WTC11 (cell line): Measurements from ENCODE around the gene SPNS2. TPM values are rescaled to one million over a fixed set of nuclear protein-coding genes. Genes with fewer than 3 reads are reported as not detected.

Experiments used
- ATAC-seq: fragments of 200-7000 bp; cut with Tn5 transposase; 2 replicates; pipeline ENCODE4 v1.10.0; 2021; ENCODE audit warnings: mild to moderate bottlenecking, moderate library complexity
- CTCF ChIA-PET: fragments of 300-600 bp; sonication (Branson Sonifier 250); formaldehyde crosslinking; loops from one replicate; lab custom pipeline; 2021; ENCODE audit warnings: antibody characterized with exemption; lab: Charles Lee
- POLR2A ChIA-PET: fragments of 350-600 bp; sonication (Branson Sonifier 250); formaldehyde crosslinking; loops from one replicate; lab custom pipeline; 2021; ENCODE audit warnings: antibody characterized with exemption; lab: Charles Lee
- DNase-seq: peaks from one replicate; pipeline ENCODE4 v3.0.0; 2021; ENCODE audit warnings: low spot score
- H3K27ac Mint-ChIP-seq: 2 replicates; pipeline ENCODE4 v1.8.0; 2021; ENCODE audit warnings: mixed read lengths
- H3K27me3 Mint-ChIP-seq: 2 replicates; pipeline ENCODE4 v1.8.0; 2021; ENCODE audit warnings: low read depth, mild to moderate bottlenecking, moderate library complexity, mixed read lengths
- H3K36me3 Mint-ChIP-seq: 2 replicates; pipeline ENCODE4 v1.8.0; 2021; ENCODE audit warnings: mixed read lengths
- H3K4me1 Mint-ChIP-seq: 2 replicates; pipeline ENCODE4 v1.8.0; 2022; ENCODE audit warnings: mixed read lengths
- H3K4me3 Mint-ChIP-seq: 2 replicates; pipeline ENCODE4 v1.8.0; 2021; ENCODE audit warnings: mild to moderate bottlenecking, moderate library complexity, mixed read lengths
- H3K9me3 Mint-ChIP-seq: 2 replicates; pipeline ENCODE4 v1.8.0; 2021; ENCODE audit warnings: mixed read lengths
- ATF1 ChIP-seq: sonication (generic); formaldehyde crosslinking; IDR thresholded peaks from 2 replicates; pipeline ENCODE4 v1.8.1; 2023; ENCODE audit warnings: mild to moderate bottlenecking, moderate library complexity, missing genetic modification reagents
- CREB1 ChIP-seq: sonication (generic); formaldehyde crosslinking; IDR thresholded peaks from 2 replicates; pipeline ENCODE4 v1.8.0; 2023; ENCODE audit warnings: mild to moderate bottlenecking, missing genetic modification reagents
- GRHL2 ChIP-seq: fragments of 250-450 bp; sonication (Bioruptor Pico); IDR thresholded peaks from 2 replicates; pipeline ENCODE4 v1.8.0; 2022; ENCODE audit warnings: mild to moderate bottlenecking, moderate library complexity; ENCODE audit not compliant: insufficient replicate concordance, severe bottlenecking
- JUN ChIP-seq: sonication (generic); formaldehyde crosslinking; IDR thresholded peaks from 2 replicates; pipeline ENCODE4 v1.8.0; 2023; ENCODE audit warnings: mild to moderate bottlenecking, missing genetic modification reagents
- MXD4 ChIP-seq: fragments of 250-450 bp; sonication (Bioruptor Pico); IDR thresholded peaks from 2 replicates; pipeline ENCODE4 v1.8.0; 2021; ENCODE audit warnings: mild to moderate bottlenecking, moderate library complexity, borderline replicate concordance
- NR2C2 ChIP-seq: sonication (generic); formaldehyde crosslinking; IDR thresholded peaks from 2 replicates; pipeline ENCODE4 v1.8.0; 2022; ENCODE audit warnings: mild to moderate bottlenecking, missing genetic modification reagents
- RORB ChIP-seq: fragments of 250-450 bp; sonication (Bioruptor Pico); IDR thresholded peaks from 2 replicates; pipeline ENCODE4 v1.9.0; 2021; ENCODE audit warnings: mild to moderate bottlenecking
- SMAD3 ChIP-seq: sonication (generic); formaldehyde crosslinking; IDR thresholded peaks from 2 replicates; pipeline ENCODE4 v1.8.0; 2022; ENCODE audit warnings: missing genetic modification reagents, mild to moderate bottlenecking, borderline replicate concordance
- ZNF263 ChIP-seq: sonication (generic); formaldehyde crosslinking; IDR thresholded peaks from 2 replicates; pipeline ENCODE4 v1.8.1; 2022; ENCODE audit warnings: low read depth, mild to moderate bottlenecking, moderate library complexity, missing genetic modification reagents
- ZNF317 ChIP-seq: sonication (generic); formaldehyde crosslinking; IDR thresholded peaks from 2 replicates; pipeline ENCODE4 v1.8.1; 2023; ENCODE audit warnings: low read depth, mild to moderate bottlenecking, moderate library complexity, missing genetic modification reagents, borderline replicate concordance
- total RNA-seq: library from RNA; stranded (reverse); gene quantifications from 3 replicates; pipeline ENCODE4 v1.2.3, GENCODE V29; 2021
- TF ChIP-seq, protein P1 (sequence below): sonication (generic); formaldehyde crosslinking; IDR thresholded peaks from 2 replicates; pipeline ENCODE4 v1.8.1; 2022; ENCODE audit warnings: mild to moderate bottlenecking, missing genetic modification reagents, moderate library complexity, borderline replicate concordance
- TF ChIP-seq, protein P2 (sequence below): fragments of 250-450 bp; sonication (Bioruptor Pico); IDR thresholded peaks from 2 replicates; pipeline ENCODE4 v1.9.0; 2021; ENCODE audit warnings: mild to moderate bottlenecking
- TF ChIP-seq, protein P3 (sequence below): sonication (generic); formaldehyde crosslinking; IDR thresholded peaks from 2 replicates; pipeline ENCODE4 v1.8.1; 2023; ENCODE audit warnings: mild to moderate bottlenecking, moderate library complexity, missing genetic modification reagents
- TF ChIP-seq, protein P4 (sequence below): fragments of 250-450 bp; sonication (Bioruptor Pico); conservative IDR thresholded peaks from 2 replicates; pipeline ENCODE4 v1.9.0; 2021; ENCODE audit warnings: mild to moderate bottlenecking
- TF ChIP-seq, protein P5 (sequence below): sonication (generic); formaldehyde crosslinking; IDR thresholded peaks from 2 replicates; pipeline ENCODE4 v1.8.1; 2023; ENCODE audit warnings: mild to moderate bottlenecking, missing genetic modification reagents, borderline replicate concordance
- TF ChIP-seq, protein P6 (sequence below): sonication (generic); formaldehyde crosslinking; IDR thresholded peaks from 2 replicates; pipeline ENCODE4 v1.8.0; 2023; ENCODE audit warnings: mild to moderate bottlenecking, missing genetic modification reagents

Gene SPNS2
- total RNA-seq, 1 experiment from 2014 or later: 0.87 TPM

DNA sequence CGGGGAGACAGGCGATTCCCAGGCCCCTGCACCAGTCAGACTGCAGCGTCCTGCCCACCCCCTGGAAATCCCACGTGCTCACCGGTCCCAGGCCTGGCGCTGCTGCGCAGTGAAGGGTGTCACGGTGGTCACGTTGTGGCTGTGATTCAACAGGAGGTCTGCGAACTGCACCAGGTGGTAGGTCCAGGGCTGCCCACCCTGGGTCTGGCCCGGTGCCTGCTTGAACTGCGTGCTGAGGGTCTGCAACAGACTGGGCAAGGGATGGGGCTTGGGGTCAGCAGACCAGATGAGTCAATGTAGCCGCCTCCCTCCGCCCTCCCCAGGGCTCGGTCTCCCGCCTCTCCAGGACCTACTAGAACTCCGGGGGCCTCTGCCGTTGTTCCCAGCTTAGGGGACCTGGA is 49.4 kb downstream of the SPNS2 start:
- Mint-ChIP-seq H3K27me3 (no peaks in the 10 kb centered on the region), H3K27ac (no peak overlapping the region)
- POLR2A ChIA-PET: no interaction called here
- TF ChIP-seq, protein P1, sequence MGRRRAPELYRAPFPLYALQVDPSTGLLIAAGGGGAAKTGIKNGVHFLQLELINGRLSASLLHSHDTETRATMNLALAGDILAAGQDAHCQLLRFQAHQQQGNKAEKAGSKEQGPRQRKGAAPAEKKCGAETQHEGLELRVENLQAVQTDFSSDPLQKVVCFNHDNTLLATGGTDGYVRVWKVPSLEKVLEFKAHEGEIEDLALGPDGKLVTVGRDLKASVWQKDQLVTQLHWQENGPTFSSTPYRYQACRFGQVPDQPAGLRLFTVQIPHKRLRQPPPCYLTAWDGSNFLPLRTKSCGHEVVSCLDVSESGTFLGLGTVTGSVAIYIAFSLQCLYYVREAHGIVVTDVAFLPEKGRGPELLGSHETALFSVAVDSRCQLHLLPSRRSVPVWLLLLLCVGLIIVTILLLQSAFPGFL (CRISPR knock-in tag): no peak
- TF ChIP-seq, protein P2, sequence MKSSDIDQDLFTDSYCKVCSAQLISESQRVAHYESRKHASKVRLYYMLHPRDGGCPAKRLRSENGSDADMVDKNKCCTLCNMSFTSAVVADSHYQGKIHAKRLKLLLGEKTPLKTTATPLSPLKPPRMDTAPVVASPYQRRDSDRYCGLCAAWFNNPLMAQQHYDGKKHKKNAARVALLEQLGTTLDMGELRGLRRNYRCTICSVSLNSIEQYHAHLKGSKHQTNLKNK (CRISPR knock-in tag): no peak
- TF ChIP-seq GRHL2 (CRISPR knock-in tag) (no peak), ZNF317 (CRISPR knock-in tag) (no peak), RORB (CRISPR knock-in tag) (no peak), ZNF263 (CRISPR knock-in tag) (no peak), SMAD3 (CRISPR knock-in tag) (no peak), CREB1 (CRISPR knock-in tag) (no peak), MXD4 (no peak), NR2C2 (CRISPR knock-in tag) (no peak), JUN (no peak), ATF1 (no peak)
- TF ChIP-seq, protein P3, sequence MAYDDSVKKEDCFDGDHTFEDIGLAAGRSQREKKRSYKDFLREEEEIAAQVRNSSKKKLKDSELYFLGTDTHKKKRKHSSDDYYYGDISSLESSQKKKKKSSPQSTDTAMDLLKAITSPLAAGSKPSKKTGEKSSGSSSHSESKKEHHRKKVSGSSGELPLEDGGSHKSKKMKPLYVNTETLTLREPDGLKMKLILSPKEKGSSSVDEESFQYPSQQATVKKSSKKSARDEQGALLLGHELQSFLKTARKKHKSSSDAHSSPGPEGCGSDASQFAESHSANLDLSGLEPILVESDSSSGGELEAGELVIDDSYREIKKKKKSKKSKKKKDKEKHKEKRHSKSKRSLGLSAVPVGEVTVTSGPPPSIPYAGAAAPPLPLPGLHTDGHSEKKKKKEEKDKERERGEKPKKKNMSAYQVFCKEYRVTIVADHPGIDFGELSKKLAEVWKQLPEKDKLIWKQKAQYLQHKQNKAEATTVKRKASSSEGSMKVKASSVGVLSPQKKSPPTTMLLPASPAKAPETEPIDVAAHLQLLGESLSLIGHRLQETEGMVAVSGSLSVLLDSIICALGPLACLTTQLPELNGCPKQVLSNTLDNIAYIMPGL: no peak
- TF ChIP-seq, protein P4, sequence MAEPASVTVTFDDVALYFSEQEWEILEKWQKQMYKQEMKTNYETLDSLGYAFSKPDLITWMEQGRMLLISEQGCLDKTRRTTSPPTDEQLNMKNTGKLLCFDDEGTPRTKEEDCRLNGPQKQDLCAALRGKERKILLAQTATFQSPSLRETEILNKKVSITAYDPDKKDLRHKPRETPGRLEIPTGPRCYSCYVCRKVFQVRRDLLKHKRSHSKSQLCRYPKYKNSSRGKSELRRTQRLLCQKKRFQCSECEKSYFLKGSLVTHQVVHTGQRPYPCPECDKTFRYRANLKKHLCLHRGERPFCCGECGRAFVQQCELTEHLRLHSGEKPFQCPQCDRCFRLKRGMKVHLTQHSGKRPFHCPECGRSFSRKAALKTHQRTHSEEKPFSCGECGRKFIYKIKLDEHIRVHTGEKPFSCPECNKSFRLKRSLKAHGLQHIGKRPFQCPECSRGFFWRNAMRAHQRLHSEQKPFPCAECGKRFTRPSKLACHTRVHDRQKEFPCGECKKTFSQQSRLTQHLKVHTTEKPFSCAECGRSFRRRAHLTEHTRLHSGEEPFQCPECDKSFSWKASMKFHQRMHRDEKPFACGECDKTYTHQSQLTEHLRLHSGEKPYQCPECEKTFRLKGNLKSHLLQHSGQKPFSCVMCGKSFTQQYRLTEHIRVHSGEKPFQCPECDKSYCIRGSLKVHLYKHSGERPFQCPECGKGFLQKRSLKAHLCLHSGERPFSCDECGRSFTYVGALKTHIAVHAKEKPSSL: no peak
- TF ChIP-seq, protein P5, sequence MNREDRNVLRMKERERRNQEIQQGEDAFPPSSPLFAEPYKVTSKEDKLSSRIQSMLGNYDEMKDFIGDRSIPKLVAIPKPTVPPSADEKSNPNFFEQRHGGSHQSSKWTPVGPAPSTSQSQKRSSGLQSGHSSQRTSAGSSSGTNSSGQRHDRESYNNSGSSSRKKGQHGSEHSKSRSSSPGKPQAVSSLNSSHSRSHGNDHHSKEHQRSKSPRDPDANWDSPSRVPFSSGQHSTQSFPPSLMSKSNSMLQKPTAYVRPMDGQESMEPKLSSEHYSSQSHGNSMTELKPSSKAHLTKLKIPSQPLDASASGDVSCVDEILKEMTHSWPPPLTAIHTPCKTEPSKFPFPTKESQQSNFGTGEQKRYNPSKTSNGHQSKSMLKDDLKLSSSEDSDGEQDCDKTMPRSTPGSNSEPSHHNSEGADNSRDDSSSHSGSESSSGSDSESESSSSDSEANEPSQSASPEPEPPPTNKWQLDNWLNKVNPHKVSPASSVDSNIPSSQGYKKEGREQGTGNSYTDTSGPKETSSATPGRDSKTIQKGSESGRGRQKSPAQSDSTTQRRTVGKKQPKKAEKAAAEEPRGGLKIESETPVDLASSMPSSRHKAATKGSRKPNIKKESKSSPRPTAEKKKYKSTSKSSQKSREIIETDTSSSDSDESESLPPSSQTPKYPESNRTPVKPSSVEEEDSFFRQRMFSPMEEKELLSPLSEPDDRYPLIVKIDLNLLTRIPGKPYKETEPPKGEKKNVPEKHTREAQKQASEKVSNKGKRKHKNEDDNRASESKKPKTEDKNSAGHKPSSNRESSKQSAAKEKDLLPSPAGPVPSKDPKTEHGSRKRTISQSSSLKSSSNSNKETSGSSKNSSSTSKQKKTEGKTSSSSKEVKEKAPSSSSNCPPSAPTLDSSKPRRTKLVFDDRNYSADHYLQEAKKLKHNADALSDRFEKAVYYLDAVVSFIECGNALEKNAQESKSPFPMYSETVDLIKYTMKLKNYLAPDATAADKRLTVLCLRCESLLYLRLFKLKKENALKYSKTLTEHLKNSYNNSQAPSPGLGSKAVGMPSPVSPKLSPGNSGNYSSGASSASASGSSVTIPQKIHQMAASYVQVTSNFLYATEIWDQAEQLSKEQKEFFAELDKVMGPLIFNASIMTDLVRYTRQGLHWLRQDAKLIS (CRISPR knock-in tag): no peak
- TF ChIP-seq, protein P6, sequence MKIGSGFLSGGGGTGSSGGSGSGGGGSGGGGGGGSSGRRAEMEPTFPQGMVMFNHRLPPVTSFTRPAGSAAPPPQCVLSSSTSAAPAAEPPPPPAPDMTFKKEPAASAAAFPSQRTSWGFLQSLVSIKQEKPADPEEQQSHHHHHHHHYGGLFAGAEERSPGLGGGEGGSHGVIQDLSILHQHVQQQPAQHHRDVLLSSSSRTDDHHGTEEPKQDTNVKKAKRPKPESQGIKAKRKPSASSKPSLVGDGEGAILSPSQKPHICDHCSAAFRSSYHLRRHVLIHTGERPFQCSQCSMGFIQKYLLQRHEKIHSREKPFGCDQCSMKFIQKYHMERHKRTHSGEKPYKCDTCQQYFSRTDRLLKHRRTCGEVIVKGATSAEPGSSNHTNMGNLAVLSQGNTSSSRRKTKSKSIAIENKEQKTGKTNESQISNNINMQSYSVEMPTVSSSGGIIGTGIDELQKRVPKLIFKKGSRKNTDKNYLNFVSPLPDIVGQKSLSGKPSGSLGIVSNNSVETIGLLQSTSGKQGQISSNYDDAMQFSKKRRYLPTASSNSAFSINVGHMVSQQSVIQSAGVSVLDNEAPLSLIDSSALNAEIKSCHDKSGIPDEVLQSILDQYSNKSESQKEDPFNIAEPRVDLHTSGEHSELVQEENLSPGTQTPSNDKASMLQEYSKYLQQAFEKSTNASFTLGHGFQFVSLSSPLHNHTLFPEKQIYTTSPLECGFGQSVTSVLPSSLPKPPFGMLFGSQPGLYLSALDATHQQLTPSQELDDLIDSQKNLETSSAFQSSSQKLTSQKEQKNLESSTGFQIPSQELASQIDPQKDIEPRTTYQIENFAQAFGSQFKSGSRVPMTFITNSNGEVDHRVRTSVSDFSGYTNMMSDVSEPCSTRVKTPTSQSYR (CRISPR knock-in tag): no peak
- TF ChIP-seq, all 79 proteins: peak for 0
- 0 out of 2 replicates have a peak, but pooled peaks cover 3% of the 10 kb centered on the region for H3K4me1 Mint-ChIP-seq
- no peak for DNase-seq
- CTCF ChIA-PET: no interaction called here
- no peaks in the 10 kb centered on the region for H3K9me3 Mint-ChIP-seq
- H3K36me3 Mint-ChIP-seq: peaks cover 50% of the 10 kb centered on the region
- no peak overlapping the region for H3K4me3 Mint-ChIP-seq
- ATAC-seq: no peak
